ENCODE measurements around the gene MAP3K21.

Gene MAP3K21

GRCh38 chr1:233327651-233328141, at the start of gene MAP3K21:
Gene MAP3K21, plus strand, starts transcription at chr1:233327724. Its CDS starts 305 bp downstream, at chr1:233328029.
- DNase-seq = no peak

GRCh38 chr1:233278631-233279030, 48.9 kb upstream of the MAP3K21 start:
- DNase-seq = no peak

DNA sequence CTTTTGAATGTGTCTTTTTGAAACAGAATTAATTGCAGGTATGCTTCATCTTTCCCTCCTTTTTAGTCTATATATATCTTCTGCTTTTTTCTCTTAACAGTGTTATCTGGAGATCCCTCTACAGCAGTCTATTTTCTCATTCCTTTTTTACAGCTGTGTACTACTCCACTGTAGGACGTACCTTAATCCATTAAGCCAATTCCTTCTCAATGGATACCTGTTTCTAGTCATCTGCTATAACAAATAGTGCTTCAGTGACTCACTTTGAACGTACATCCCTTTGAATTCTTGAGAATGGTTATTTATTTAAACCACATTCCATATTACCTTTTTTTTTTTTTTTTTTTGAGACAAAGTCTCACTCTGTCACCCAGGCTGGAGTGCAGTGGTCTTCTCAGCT, 47.6 kb upstream of the MAP3K21 start:
- no peak for DNase-seq

- no peak for DNase-seq
Observed at GRCh38 chr1:233281711-233282581, 45.6 kb upstream of the MAP3K21 start.

DNA sequence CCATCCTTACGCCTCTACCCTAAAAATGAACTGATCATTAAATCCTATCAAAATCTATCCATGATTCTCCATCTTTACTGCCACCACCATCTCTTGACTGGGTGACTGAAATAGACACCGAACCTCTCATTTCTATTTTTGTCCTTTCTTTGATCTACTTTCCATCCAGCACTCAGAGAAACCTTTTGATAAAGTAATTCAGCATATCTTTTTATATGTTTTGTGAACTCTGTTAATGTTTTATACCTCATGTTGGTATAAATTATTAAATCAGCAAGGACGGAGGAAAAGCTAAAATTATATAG, 45.0 kb upstream of the MAP3K21 start:
- no peak for DNase-seq

GRCh38 chr1:233289676-233290075, 37.8 kb upstream of the MAP3K21 start:
- DNase-seq = no peak

DNA sequence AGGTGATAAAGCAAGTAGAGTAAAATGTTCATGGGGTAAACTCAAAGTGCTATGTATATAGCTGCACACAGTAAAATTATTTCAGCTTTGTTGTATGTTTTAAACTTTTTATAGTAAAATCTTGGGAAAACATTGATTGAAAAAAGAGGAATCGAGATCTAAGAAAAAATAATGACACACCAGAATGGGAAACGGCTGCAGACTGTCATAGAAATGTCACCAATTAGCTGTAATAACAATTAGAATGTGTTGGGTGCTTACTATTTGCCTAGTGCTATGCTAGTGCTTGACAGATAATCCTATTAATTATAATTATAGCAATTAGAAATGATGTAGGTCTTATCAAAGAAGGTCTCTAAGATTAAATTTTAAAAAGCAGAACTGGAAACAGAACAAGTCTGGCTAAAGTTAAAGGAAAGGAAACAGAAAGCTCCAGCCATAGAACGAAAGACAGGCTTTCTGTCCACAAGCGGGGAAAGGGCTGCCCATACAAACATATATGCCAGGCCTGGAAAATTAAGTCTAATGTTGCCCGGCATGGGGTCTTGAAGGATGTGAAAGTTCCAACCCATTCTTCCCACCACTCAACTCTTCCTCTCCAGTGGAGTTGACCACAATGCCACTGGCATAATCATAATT, 37.0 kb upstream of the MAP3K21 start:
- DNase-seq = no peak

DNA sequence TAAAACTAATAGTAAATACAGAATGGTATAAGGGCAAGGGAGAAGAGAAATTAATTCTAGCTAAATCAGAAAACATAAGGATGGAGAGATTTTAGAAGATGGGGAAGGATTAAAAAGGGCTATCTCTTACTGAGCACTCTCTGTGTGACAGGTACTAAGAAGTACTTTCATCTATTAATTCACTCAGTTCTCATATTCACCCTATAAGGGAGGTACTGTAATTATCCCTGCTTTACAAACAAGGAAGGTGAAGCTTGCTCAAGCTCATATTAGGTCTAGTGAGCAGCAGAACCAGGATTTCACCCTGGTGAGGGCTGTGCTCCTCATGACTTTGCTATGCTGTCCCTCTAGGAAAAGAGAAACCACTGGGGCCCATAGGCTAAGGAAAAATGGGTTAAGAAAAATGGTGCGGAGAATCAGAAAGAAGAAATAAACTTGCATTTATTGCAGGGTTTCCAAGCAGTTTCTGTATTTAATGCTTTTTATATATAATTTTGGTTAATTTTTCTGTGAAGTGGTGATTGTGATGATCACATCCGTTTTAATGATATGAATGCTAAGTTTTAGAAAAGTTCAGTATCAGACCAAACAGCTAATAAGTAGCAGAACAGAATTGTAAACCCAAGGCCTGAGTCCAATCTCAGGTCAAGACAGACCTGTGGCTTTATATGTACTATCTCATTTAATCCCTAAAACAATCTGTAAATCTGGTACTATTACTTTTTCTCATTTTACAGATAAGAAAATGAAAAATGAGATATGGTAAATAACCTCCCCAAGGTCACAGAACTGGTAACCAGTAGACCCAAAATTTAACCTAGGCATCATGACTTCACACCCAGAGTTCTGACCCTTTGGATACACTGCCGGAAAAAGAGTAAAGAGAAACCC, 33.7 kb upstream of the MAP3K21 start:
- DNase-seq = no peak

DNA sequence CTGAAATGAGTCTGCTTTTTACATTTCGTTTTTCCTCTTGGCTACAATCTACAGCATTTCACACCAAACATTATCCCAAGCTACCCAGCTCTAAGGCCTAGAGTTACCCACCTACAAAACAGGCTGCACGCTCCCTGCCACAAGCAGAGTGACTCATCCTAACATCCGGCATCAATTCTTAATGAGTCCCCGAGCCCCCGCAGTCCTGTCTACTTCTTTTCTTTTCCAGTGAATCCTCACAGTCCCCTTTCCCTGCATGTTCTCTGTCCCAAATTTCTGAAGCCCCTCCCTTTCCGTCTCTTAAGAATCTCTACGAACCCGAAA, 32.6 kb upstream of the MAP3K21 start:
- DNase-seq = peak; percentile 30

GRCh38 chr1:233295237-233295974, 32.1 kb upstream of the MAP3K21 start, which contains the start of gene PCNX2:
Gene PCNX2, minus strand, starts transcription at chr1:233295725. Its CDS starts 247 bp downstream, at chr1:233295478.
- peak; percentile 55 for DNase-seq

DNA sequence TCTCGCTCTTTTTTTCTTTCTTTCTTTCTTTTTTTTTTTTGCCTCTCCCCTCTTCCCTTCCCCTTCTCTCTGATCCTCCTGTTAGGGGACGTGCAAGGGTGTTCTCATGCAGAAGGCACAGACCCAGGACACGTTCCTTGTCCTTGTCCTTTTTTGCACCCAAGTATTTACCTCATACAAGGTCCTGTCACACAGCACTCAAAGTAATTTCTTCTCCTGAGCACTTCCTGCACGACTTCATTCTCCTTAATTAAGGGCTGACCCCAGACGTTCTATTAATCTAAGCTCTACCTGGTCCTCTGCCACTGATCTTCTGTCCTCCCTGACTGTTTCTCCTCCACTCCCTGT, 31.6 kb upstream of the MAP3K21 start:
- DNase-seq = no peak

DNA sequence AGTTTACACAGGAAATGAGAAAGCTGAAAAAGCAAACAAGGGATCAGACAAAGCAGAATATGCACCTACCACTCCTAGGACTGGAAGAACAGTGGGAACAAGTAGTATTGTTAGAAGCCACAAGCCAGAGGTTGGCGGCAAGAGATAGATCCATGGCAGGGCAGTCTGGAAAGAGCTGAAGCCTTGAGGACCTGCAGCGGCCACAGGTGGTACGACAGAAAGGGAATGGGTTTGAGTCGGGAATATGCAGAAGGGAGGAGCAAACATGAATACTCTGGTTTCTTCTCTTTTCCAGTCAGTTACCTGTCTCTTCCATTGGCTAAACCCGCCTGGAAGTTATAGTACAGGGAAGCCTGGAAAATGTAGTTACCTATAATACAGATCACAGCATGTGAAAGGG, 28.1 kb upstream of the MAP3K21 start:
- DNase-seq = no peak

DNA sequence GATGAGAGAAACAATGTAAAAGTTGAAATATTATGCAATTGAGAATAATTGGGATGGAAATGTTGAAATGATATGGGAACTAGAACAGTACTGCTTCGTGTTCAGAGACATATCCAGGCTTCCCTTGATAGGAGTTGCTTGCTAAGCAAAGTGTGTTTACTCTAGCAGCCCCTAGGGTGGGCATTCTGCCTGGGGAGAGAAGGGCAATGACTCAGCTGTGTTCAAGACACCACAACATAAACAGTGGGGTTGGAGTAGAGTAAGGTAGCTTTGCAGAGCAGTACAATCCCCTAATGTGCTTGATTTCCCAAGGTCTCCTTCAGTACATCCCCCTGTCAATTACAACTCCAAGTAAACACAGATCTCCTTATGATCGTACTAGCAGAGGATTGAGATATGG, 27.2 kb upstream of the MAP3K21 start:
- no peak for DNase-seq

GRCh38 chr1:233304489-233305102, 22.9 kb upstream of the MAP3K21 start:
- DNase-seq = no peak

GRCh38 chr1:233313434-233314155, 13.9 kb upstream of the MAP3K21 start:
- no peak for DNase-seq

DNA sequence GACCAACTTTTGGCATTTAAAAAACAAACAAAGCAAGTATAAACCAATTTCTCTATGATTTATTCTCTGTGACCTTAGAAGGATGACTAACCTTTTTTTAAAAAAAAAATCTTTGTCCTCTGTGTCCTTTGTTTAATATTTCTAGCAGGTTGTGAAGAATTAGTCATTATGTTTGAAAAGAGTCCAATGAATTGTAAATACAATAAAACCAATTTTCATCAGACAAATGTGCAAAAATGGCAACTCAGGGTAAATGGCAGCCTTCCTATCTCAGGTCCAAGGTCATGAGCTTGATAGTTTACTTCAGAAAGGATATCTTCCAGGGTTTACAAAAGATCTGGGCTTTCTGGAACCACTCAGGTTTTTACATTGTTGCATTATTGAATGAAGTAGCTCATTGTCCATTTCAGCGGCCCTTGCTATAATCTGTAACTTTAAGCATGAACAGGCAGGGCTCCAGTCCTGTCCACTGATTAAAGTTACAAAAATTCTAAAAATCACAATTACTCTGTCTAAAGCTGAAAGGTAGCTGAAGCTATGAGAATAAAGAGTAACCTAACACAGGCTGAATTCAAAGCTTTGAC, 11.7 kb upstream of the MAP3K21 start:
- DNase-seq = no peak

DNA sequence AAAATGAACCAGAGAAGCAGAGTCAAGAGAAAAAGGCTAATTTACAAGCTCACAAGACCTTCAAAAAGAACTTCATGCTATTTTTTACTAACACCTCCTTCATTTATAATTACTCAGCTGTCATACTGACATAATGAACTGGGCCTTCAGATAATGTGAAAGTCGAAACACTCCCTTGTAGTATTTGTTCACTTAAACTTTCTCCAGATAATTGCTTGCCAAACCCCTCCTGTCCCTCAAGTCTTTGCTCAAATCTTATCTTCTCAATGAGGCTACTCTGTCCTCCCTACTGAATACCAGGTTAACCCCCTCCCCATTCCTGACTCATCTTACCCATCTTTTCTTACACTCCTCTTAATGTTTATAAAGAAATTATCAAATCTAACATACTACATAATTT, 11.1 kb upstream of the MAP3K21 start:
- no peak for DNase-seq

DNA sequence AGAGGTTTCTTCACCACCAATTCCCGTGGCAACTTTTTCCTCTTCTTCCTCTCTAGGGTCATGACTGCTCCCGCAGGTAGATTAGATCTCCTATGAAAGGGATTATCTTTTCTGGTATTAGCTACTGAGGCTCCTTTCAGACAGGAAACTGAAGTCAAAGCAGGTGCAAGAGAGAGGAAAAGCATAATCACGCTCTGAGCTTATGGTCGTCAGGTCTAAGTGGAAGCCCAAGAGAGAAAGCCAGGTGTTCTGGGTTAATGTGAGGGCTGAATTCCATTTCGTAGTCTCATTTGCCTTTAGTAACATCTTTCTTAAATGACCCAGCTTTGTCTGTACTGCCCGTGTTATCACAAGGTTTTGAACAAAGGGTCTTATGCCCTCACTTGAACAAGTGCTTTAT, 8.3 kb upstream of the MAP3K21 start:
- no peak for DNase-seq

GRCh38 chr1:233320023-233320422, 7.5 kb upstream of the MAP3K21 start:
- no peak for DNase-seq

GRCh38 chr1:233323718-233324117, 3.8 kb upstream of the MAP3K21 start:
- no peak for DNase-seq

- DNase-seq = no peak
Observed at GRCh38 chr1:233326319-233326718, 1.2 kb upstream of the MAP3K21 start.

All from activated T-cell treated with anti-CD3 and anti-CD28 coated beads for 4 hours (primary cell).